ENCODE data around the gene MED22.

GRCh38 chr9:133394687-133395271 is 46.8 kb upstream of the MED22 start:
- TF ChIP-seq, protein P1, sequence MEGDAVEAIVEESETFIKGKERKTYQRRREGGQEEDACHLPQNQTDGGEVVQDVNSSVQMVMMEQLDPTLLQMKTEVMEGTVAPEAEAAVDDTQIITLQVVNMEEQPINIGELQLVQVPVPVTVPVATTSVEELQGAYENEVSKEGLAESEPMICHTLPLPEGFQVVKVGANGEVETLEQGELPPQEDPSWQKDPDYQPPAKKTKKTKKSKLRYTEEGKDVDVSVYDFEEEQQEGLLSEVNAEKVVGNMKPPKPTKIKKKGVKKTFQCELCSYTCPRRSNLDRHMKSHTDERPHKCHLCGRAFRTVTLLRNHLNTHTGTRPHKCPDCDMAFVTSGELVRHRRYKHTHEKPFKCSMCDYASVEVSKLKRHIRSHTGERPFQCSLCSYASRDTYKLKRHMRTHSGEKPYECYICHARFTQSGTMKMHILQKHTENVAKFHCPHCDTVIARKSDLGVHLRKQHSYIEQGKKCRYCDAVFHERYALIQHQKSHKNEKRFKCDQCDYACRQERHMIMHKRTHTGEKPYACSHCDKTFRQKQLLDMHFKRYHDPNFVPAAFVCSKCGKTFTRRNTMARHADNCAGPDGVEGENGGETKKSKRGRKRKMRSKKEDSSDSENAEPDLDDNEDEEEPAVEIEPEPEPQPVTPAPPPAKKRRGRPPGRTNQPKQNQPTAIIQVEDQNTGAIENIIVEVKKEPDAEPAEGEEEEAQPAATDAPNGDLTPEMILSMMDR (IDR thresholded peaks at IDR 0.05), result no peak
- TF ChIP-seq REST (IDR thresholded peaks at IDR 0.05; ENCODE audit: insufficient read depth in 1 of 2, low read depth in 2 of 2, low read length in 1 of 2), result no peak
